ENCODE results near the gene ATP5PD.
A peak's percentile ranks its signal among the peaks of the same experiment; 100 is the strongest.
"Not testable (repeated sequence)": the region's sequence is repeated elsewhere in the genome, so short reads cannot be mapped to it uniquely, and the experiment has no call there.

The ATP5PD gene

GRCh38 chr17:75033346-75034235 is 13.2 kb downstream of the ATP5PD start:
- peaks cover 4% of the 10 kb centered on the region for H3K36me3 ChIP-seq (replicated peaks)
- no peaks in the 10 kb centered on the region for H3K9me3 ChIP-seq
- peak overlapping the region; percentile 58 for H3K4me3 ChIP-seq
- peaks cover 10% of the 10 kb centered on the region for H3K4me1 ChIP-seq
- peak; percentile 88 to 98 for DNase-seq (ENCODE audit: low spot score in 2 of 2)
- no peaks in the 10 kb centered on the region for H3K27me3 ChIP-seq (ENCODE audit: low read depth)
- in situ Hi-C loops (cut with MboI; ENCODE audit: low sequenced_read_pairs): no loop called here

GRCh38 chr17:75032720-75033280 is 14.0 kb downstream of the ATP5PD start:
- peak in 1 of 2 experiments; percentile 46 for DNase-seq (ENCODE audit: low spot score in 2 of 2)
- in situ Hi-C loops (cut with MboI; ENCODE audit: low sequenced_read_pairs): no loop called here
- no peaks in the 10 kb centered on the region for H3K36me3 ChIP-seq (replicated peaks)
- no peaks in the 10 kb centered on the region for H3K27me3 ChIP-seq (ENCODE audit: low read depth)
- H3K9me3 ChIP-seq: no peaks in the 10 kb centered on the region
- H3K4me1 ChIP-seq: peaks cover 10% of the 10 kb centered on the region
- peak overlapping the region; percentile 58 for H3K4me3 ChIP-seq

DNA sequence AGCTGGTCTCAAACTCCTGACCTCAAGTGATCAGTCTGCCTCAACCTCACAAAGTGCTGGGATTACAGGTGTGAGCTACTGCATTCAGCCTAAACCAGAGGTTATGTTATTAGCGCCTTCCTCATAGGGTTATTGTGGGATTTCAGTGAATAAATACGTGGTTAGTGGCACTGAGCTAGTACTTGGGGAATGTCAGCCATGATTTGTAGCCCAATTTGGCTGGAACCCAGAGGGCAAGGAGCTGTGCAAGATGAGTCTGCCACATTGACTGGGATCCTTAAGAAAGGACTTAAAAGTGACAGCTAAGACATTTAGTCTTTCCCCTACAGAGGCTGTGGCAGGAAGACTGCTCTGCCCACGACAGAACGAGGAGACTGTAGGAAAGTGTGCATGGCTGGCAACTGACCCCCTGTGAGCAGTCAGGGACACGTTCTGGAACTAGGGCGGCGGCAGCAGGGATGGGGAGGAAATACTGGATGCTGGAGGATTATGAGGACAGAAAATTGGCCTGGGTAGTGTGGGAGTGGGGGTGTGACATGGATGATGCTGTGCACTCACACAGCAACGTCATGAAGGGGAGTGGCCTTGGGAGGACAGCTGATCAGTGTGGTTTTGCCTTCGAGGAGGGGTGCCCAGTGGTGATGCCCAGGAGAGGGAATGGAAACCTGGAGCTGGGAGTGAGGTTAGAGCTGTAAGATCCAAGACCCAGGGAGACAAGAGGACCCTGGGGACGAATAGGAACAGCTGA is 14.6 kb downstream of the ATP5PD start:
- in situ Hi-C loops (cut with MboI; ENCODE audit: low sequenced_read_pairs): no loop called here
- Histone ChIP-seq H3K4me1 (peaks cover 10% of the 10 kb centered on the region), H3K36me3 (replicated peaks) (no peaks in the 10 kb centered on the region), H3K4me3 (peak overlapping the region; percentile 58), H3K27me3 (ENCODE audit: low read depth) (no peaks in the 10 kb centered on the region), H3K9me3 (no peaks in the 10 kb centered on the region)
- DNase-seq (ENCODE audit: low spot score in 2 of 2): peak; percentile 52 to 76

DNA sequence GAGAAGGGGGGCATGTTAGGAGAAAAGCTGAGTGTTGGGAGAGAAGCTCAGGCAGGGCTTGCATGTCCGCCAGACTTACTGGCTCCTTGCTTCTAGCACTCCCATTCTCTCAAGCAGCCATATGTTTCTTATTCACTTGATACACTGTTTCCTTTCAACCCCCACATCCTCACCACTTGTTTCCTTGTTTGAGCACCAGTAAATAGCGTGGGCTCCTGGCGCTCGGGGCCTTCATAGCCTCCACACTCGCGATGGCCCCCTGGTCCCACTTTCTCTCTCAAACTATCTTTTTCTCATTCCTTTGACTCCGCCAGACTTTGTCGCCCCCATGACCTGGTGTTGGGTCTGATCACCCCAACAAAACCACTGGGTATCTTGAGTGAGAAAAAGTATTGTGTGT is 16.6 kb downstream of the ATP5PD start:
- in situ Hi-C loops (cut with MboI; ENCODE audit: low sequenced_read_pairs): no loop called here
- no peaks in the 10 kb centered on the region for H3K9me3 ChIP-seq

GRCh38 chr17:75026650-75027049 is 20.1 kb downstream of the ATP5PD start:
- H3K4me1 ChIP-seq; DNase-seq (ENCODE audit: low spot score in 2 of 2); H3K9me3 ChIP-seq; H3K4me3 ChIP-seq; in situ Hi-C loops (cut with MboI; ENCODE audit: low sequenced_read_pairs); H3K27me3 ChIP-seq (ENCODE audit: low read depth): not testable (repeated sequence)
- peaks cover 12% of the 10 kb centered on the region for H3K36me3 ChIP-seq (replicated peaks)

More for the DNA sequence above, 16.6 kb downstream of the ATP5PD start:
- Histone ChIP-seq H3K4me1 (peaks cover 5% of the 10 kb centered on the region; the same call in 1 of the 2 replicates), H3K4me3 (no peak overlapping the region), H3K27me3 (ENCODE audit: low read depth) (no peaks in the 10 kb centered on the region), H3K36me3 (replicated peaks) (no peaks in the 10 kb centered on the region)
- no peak for DNase-seq (ENCODE audit: low spot score in 2 of 2)

GRCh38 chr17:75025398-75025734 is 21.4 kb downstream of the ATP5PD start:
- in situ Hi-C loops (cut with MboI; ENCODE audit: low sequenced_read_pairs); H3K27me3 ChIP-seq (ENCODE audit: low read depth); H3K9me3 ChIP-seq; H3K4me3 ChIP-seq; H3K4me1 ChIP-seq; DNase-seq (ENCODE audit: low spot score in 2 of 2): not testable (repeated sequence)
- peaks cover 25% of the 10 kb centered on the region for H3K36me3 ChIP-seq (replicated peaks)

GRCh38 chr17:75024686-75025397 is 21.9 kb downstream of the ATP5PD start:
- no peak for DNase-seq (ENCODE audit: low spot score in 2 of 2)
- no peak overlapping the region for H3K4me3 ChIP-seq
- no peaks in the 10 kb centered on the region for H3K27me3 ChIP-seq (ENCODE audit: low read depth)
- peaks cover 3% of the 10 kb centered on the region; the same call in 1 of the 2 replicates for H3K4me1 ChIP-seq
- peaks cover 28% of the 10 kb centered on the region for H3K36me3 ChIP-seq (replicated peaks)
- no peaks in the 10 kb centered on the region for H3K9me3 ChIP-seq
- in situ Hi-C loops (cut with MboI; ENCODE audit: low sequenced_read_pairs): no loop called here

DNA sequence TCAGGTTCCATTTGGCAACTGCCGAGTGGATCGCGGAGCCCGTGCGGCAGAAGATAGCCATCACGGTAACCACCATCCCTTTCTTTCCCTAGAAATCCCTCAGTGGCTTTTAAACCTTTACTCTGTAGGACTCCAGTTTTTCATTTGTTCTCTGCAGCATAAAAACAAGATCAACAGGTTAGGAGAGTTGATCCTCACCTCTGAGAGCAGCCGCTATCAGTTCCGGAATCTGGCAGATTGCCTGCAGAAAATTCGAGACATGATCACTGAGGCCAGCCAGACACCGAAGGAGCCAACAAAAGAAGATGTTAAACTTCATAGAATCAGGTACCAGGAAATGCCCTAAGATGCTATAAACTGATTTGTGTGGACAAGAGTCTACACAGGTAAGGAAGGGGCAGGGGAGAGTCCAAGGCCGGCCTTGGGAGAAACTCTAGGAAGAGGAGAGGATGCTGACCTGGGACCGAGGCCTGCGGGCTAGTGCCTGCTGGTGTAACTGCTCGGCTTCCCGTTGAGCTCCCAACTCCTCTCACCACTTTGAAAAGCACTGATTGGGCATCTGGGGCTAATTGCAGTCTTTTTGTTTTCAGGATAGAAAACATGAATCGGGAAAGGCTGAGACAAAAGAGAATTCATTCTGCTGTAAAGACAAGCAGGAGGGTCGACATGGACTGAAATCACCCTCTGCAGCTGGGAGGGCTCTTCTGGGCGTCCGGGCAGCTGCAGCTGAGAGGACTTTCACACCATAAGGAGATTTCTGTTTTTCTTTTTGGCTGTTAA is 26.2 kb downstream of the ATP5PD start:
- H3K36me3 ChIP-seq (replicated peaks): peaks cover 41% of the 10 kb centered on the region
- no peaks in the 10 kb centered on the region for H3K9me3 ChIP-seq
- peaks cover 9% of the 10 kb centered on the region for H3K4me1 ChIP-seq
- H3K27me3 ChIP-seq (ENCODE audit: low read depth): no peaks in the 10 kb centered on the region
- no peak overlapping the region for H3K4me3 ChIP-seq
- DNase-seq (ENCODE audit: low spot score in 2 of 2): no peak
- in situ Hi-C loops (cut with MboI; ENCODE audit: low sequenced_read_pairs): no loop called here

DNA sequence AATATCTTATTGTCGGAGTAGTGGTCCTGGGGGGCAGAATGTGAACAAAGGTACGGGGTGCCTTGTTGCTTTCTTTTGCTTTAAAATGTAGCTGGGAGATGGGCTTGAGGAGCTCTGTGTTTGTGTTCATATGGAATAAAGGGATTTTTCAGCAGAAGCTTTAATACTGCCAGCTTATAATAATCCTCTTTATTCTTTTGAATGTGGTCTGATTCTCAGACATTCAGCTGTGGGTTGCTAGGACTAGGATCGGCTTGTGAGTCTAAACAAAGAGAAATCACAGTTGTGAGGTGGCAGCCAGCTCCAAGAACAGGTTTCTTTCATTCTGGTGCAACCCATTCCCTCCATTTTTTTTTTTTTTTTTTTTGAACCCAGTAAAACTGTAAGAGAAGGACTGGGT is 27.1 kb downstream of the ATP5PD start:
- in situ Hi-C loops (cut with MboI; ENCODE audit: low sequenced_read_pairs): no loop called here
- Histone ChIP-seq H3K9me3 (no peaks in the 10 kb centered on the region), H3K4me1 (peaks cover 9% of the 10 kb centered on the region), H3K4me3 (no peak overlapping the region), H3K36me3 (replicated peaks) (peaks cover 43% of the 10 kb centered on the region), H3K27me3 (ENCODE audit: low read depth) (no peaks in the 10 kb centered on the region)
- DNase-seq (ENCODE audit: low spot score in 2 of 2): peak; percentile 43 to 52

DNA sequence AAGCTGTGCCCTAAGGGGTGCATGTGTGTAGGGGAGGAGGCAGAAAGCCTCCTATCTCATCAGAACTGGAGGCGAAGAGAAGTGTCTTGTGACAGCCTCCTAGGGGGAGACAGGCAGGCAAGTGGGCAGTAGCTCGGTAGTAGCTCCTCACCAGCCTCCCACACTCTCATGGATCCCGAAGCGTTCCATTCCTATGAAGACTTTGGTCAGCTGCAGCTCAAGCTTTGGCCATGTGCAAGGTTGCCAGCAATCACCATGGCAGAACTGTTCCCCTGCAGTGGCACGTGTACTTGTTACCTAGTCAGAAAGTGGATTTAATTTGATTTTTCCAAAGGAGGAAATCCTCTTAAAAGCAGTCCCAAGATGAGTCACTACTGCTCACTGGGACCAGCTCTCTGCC is 27.6 kb downstream of the ATP5PD start:
- DNase-seq (ENCODE audit: low spot score in 2 of 2): no peak
- H3K36me3 ChIP-seq (replicated peaks): peaks cover 43% of the 10 kb centered on the region
- H3K27me3 ChIP-seq (ENCODE audit: low read depth): no peaks in the 10 kb centered on the region
- H3K4me3 ChIP-seq: no peak overlapping the region
- no peaks in the 10 kb centered on the region for H3K9me3 ChIP-seq
- in situ Hi-C loops (cut with MboI; ENCODE audit: low sequenced_read_pairs): no loop called here
- H3K4me1 ChIP-seq: peaks cover 9% of the 10 kb centered on the region

- no peaks in the 10 kb centered on the region for H3K9me3 ChIP-seq
- in situ Hi-C loops (cut with MboI; ENCODE audit: low sequenced_read_pairs): no loop called here
- DNase-seq (ENCODE audit: low spot score in 2 of 2): no peak
- H3K4me3 ChIP-seq: peak overlapping the region; percentile 95
- H3K36me3 ChIP-seq (replicated peaks): peaks cover 15% of the 10 kb centered on the region
- H3K27me3 ChIP-seq (ENCODE audit: low read depth): no peaks in the 10 kb centered on the region
- no peaks in the 10 kb centered on the region for H3K4me1 ChIP-seq
Measured at GRCh38 chr17:75013092-75013559, 33.6 kb downstream of the ATP5PD start.

GRCh38 chr17:75012346-75013091 is 34.2 kb downstream of the ATP5PD start, which contains the start of gene MRPL58:
Gene MRPL58, plus strand, starts transcription at chr17:75012670. Its CDS starts 17 bp downstream, at chr17:75012687.
- peak within 1 kb of the TSS; percentile 95 for H3K4me3 ChIP-seq
- peaks cover 12% of the 10 kb centered on the region for H3K36me3 ChIP-seq (replicated peaks)
- in situ Hi-C loops (cut with MboI; ENCODE audit: low sequenced_read_pairs): no loop called here
- no peaks in the 10 kb centered on the region for H3K9me3 ChIP-seq
- H3K4me1 ChIP-seq: no peaks in the 10 kb centered on the region
- DNase-seq (ENCODE audit: low spot score in 2 of 2): peak; percentile 91 to 92
- no peaks in the 10 kb centered on the region for H3K27me3 ChIP-seq (ENCODE audit: low read depth)
